SH-SY5Y (cell line): ENCODE measurements around the gene CNTFR.

Source experiments
- GATA2 ChIP-seq: IDR thresholded peaks from 2 replicates; pipeline ENCODE4 v1.6.1; 2011; ENCODE audit warnings: mild to moderate bottlenecking, low read depth, low read length
- GATA3 ChIP-seq: IDR thresholded peaks from 2 replicates; pipeline ENCODE4 v1.6.1; 2011; ENCODE audit warnings: low read depth, mild to moderate bottlenecking, low read length, moderate library complexity

DNA sequence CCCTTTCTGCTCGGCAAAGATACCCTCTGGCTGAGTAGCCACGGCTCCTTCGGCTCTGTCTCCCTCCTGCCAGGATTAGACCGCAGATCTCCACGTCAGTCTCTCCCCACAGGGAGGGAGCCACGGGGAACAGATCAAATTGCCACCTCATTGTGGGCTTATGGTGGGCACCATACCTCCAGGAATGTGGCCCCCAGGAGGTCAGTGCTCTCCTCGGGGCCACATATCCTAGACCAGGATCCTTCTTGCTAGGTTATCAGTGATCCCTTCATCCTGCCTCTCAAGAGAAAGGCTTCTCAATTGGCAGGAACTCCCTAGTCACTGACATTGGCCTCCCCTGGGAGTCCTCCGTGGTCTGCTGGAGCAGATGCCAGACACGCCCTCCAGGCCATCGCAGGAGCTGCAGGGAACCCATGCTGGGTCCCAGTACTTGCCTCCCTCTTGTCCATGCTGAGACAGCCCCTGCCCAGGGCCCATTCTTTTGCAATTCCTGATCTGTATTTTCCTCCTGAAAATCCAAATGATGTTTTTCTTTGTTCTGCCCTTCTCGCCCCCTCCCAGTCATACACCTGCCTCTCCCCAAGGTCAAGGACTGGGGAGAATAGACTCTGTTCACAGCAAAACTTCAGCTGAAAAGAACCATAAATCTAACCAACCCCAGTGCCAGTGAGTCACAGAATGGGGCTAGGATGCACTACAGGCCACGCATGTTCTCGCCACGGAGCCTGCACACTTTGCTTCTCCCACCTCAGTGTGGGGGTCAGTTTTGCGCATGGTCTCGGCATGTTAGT lies 35.1 kb downstream of the CNTFR start:
- no peak for TF ChIP-seq GATA2
- TF ChIP-seq GATA3, result no peak
